Measurements from ENCODE around the gene BTN1A1. TPM values are rescaled to one million over a fixed set of nuclear protein-coding genes. Genes with fewer than 3 reads are reported as not detected.

The BTN1A1 gene
- total and polyA plus RNA-seq, 9 of the 15 experiments (the other 6 are each of a cell fraction or from before 2014, with no cell fraction given): 0.01 to 0.15 (median 0.06) TPM; not detected in 4

DNA sequence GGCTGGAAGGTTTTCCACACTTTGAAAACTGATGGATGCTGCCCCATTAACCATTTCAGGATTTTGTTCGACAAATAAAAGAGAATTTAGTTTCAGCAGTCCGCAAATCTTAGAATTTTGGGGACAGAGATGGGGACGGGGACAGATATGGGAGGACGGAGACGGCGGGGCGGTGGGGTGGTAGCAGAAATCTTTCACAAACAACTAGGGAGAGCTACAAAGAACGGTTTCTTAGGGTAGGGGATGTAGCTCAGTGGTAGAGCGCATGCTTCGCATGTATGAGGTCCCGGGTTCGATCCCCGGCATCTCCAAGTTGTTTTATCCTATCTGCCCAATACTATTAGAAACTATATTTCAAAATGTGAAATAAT, 53.1 kb downstream of the BTN1A1 start (continued):
- TF ChIP-seq KLF1 (tag; IDR thresholded peaks at IDR 0.05): no peak
- peak; percentile 51 for TF ChIP-seq CHD2 (IDR thresholded peaks at IDR 0.05; ENCODE audit: low read depth, low read length)
- TF ChIP-seq, protein P1, sequence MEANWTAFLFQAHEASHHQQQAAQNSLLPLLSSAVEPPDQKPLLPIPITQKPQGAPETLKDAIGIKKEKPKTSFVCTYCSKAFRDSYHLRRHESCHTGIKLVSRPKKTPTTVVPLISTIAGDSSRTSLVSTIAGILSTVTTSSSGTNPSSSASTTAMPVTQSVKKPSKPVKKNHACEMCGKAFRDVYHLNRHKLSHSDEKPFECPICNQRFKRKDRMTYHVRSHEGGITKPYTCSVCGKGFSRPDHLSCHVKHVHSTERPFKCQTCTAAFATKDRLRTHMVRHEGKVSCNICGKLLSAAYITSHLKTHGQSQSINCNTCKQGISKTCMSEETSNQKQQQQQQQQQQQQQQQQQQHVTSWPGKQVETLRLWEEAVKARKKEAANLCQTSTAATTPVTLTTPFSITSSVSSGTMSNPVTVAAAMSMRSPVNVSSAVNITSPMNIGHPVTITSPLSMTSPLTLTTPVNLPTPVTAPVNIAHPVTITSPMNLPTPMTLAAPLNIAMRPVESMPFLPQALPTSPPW (CRISPR knock-in tag; IDR thresholded peaks at IDR 0.05): peak; percentile 70
- TF ChIP-seq ETV5 (CRISPR knock-in tag; IDR thresholded peaks at IDR 0.05; ENCODE audit: low read depth): 0 out of 2 replicates have a peak, but pooled peaks have one; percentile 12
- TF ChIP-seq, protein P2, sequence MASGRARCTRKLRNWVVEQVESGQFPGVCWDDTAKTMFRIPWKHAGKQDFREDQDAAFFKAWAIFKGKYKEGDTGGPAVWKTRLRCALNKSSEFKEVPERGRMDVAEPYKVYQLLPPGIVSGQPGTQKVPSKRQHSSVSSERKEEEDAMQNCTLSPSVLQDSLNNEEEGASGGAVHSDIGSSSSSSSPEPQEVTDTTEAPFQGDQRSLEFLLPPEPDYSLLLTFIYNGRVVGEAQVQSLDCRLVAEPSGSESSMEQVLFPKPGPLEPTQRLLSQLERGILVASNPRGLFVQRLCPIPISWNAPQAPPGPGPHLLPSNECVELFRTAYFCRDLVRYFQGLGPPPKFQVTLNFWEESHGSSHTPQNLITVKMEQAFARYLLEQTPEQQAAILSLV (tag; IDR thresholded peaks at IDR 0.05): no peak
- TF ChIP-seq SMAD1 (IDR thresholded peaks at IDR 0.05; ENCODE audit: low read depth, low read length, partially characterized antibody): no peak
- TF ChIP-seq ADNP (tag; IDR thresholded peaks at IDR 0.05): peak; percentile 97
- no peak for TF ChIP-seq MGA (IDR thresholded peaks at IDR 0.05)
- TF ChIP-seq RHOXF2B (CRISPR knock-in tag; conservative IDR thresholded peaks at IDR 0.05): no peak
- no peak for TF ChIP-seq ZNF75A (CRISPR knock-in tag; IDR thresholded peaks at IDR 0.05)
- no peak for TF ChIP-seq CBFB (CRISPR knock-in tag; IDR thresholded peaks at IDR 0.05)
- peak; percentile 55; the same call in 1 of the 2 replicates for TF ChIP-seq ZBTB43 (CRISPR knock-in tag; IDR thresholded peaks at IDR 0.05)
- no peak for TF ChIP-seq WHSC1 (IDR thresholded peaks at IDR 0.05; ENCODE audit: low read length)
- TF ChIP-seq ZNF165 (CRISPR knock-in tag; IDR thresholded peaks at IDR 0.05; ENCODE audit: borderline replicate concordance): no peak
- no peak for TF ChIP-seq NFATC3 (IDR thresholded peaks at IDR 0.05)
